Activated gamma-delta T cell treated with Interleukin-2 at 50 U/mL for 16 hours (primary cell): ENCODE measurements around the gene SUCLG2.

ENCODE experiments used
- DNase-seq: peaks from one replicate; pipeline ENCODE4 v3.0.0-alpha.2; 2020

The SUCLG2 gene

GRCh38 chr3:67495751-67496150 lies 158.7 kb downstream of the SUCLG2 start:
- DNase-seq: no peak

GRCh38 chr3:67493808-67494207 lies 160.6 kb downstream of the SUCLG2 start:
- no peak for DNase-seq

GRCh38 chr3:67490658-67491057 lies 163.8 kb downstream of the SUCLG2 start:
- no peak for DNase-seq

DNA sequence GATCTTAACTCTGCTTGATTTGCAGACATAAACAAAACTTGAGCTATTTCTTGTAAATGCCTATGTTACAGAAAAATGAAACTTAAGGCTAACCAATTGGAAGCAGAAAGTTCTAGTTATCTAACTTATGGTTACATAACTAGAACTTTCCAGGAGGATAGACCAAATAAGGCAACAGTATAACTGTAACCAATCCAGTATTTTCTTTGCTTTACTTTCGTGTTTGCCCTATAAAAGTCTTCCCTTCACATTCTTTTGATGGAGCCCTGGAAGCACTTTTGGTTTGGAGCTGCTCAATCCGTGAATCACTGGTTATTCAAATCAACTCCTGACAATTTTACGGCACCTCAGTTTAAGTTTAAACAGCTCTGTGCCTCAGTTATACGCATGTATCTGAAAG lies 164.6 kb downstream of the SUCLG2 start:
- no peak for DNase-seq

DNA sequence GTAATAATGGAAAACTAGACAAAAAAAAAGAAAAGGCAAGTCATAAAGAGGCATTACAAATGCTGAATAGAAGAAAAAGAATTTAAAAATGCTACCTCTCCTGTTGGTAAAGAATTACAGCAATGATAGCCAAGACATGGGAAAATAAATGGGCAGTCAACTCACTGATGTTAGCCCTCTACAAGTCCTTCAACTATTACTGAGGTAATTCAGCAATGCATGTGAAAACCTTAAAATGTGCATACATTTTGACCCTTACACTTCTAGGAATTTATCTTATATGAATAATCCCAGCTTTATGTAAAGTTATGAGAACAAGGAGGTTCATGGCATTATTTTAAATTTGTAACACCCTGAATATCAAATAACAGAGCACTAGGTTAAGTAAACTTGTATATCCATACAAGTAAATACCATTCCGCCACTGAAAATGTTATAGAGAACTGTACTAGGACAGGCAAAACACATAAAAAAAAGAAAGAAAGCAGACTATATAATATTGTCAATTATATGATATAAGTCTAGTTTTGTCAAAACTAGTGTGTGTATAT lies 166.8 kb downstream of the SUCLG2 start:
- DNase-seq: no peak

DNA sequence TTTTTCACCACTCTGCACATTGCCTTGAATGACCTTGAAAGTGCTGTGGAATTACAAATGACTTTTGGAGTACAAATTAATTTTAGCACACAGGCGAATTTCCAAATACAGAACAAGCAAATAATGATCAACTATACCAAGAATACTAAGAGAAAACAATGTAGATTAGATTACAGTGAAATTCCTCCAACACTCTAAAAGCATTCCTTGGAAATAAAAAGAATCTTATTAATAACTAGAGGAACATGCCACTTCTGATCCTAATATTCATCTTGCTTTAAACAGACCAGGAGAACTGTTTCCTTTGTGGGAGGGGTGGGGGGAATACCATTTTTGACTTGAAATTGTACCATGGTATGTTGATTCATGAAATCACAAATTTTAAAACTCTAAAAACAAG lies 167.5 kb downstream of the SUCLG2 start:
- no peak for DNase-seq

DNA sequence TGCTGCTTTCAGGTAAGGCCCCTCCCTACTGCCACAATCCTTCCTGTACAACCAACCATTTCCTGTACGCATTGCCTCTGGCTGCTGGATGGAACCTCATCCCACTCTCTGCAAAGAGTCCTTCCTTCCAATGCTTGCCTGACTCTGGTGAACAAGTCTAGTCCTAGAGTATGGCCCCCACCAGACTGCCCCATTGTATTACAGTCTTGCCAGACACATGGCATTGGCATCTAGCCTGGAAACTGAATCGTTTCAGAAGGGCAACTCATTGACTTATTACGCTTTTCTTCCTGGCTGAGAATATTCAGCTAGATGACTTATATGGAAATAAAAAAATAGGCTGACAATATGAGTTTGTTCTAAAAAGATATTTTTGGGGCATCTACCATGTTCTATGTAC lies 170.3 kb downstream of the SUCLG2 start:
- DNase-seq: no peak

DNA sequence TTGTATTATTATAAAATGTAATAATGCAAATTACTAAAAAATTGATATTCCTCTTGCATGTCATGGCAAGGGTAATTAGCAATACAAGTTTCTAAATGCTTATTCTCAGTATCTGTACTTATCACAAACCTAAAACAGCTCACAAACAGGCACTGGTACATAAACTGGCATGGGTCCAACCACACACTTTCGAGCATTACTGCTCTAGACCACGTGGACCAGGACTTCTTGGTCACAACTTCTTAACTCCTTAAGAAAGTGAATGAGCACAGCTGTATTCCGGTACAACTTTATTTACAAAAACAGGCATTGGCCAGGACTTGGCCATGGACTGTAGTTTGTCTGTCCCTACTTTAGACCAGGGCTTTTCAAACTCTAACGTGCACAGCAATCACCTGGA lies 173.3 kb downstream of the SUCLG2 start:
- DNase-seq: no peak

DNA sequence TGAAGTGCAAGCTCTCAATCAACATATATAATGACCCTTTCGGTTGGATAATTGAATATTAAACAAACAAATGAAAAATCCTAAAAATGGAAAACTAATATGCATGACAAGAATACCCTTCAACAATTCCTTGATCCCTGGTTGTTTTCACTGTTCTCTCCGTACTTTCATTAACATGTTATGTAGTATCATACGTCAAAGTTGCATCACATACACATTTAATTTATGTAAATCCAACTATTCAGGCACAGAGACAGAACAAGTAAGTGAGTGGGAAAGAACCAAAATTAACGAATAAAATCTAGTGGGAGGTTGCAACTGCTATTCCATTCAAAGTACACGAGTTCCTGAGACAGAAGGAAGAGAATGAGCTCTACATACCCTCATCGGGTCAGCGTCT lies 176.0 kb downstream of the SUCLG2 start:
- DNase-seq: no peak

DNA sequence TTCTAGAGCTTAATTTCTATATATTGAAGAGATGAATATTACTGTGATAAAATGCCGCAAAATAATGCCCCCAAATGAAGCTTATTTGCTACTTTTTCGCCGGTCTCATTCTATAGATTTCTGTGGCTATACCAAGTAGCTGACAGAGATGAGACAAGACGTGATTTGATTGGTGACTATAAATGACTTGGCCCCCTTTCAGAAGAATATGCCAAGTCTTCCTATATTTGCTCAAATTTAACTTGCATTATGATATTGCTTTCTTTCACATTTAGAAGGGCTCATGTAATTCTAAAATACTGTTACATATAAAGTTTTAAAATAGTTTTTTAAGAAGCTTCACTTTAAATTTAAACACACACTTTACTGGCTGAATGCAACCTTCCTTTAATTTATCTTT lies 180.1 kb downstream of the SUCLG2 start:
- no peak for DNase-seq

DNA sequence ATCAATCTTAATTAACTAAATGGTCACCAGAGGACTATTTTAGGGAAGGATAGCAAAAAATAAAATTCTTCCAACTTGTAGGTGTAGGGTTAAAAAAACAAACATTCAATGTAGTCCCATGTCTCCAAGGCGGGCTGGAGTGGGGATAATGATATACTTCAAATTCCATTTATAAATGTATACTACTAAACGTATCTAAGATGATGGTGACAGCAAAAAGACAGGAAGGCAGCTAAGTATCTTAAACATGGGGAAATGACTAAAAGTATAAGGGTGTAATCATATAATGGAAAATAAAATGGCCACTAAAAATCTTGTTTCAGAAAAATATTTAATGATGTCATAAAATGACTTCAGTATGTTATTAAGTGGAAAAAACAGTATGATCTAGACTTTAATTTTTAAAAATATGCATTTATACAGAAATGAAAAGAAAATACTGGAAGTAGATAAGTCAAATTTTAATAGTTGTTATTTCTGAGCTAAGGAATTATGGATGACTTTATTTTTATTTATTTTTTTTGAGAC lies 181.7 kb downstream of the SUCLG2 start:
- DNase-seq: no peak

GRCh38 chr3:67470207-67470606 lies 184.2 kb downstream of the SUCLG2 start:
- no peak for DNase-seq

DNA sequence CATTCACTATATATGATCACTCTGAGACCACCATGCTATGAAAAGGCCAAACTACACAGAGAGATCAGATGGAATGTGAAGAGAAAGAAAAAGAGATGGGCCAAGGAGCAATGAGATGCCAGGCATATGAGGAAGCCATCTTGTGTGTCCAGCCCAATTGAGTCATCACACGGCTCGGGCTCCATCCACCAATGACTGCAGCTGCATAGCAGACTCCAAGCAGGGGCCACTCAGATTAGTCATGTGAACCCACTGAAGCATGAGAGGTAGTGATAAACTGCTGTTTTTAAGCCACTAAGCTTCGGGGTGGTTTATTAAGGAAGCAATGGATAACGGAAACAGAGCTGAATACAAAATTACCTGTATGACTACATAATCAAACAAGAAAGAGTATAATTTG lies 185.9 kb downstream of the SUCLG2 start:
- no peak for DNase-seq

- DNase-seq: no peak
These were observed 190.8 kb downstream of the SUCLG2 start for GRCh38 chr3:67463656-67464055.

GRCh38 chr3:67462187-67462586 lies 192.2 kb downstream of the SUCLG2 start:
- no peak for DNase-seq

DNA sequence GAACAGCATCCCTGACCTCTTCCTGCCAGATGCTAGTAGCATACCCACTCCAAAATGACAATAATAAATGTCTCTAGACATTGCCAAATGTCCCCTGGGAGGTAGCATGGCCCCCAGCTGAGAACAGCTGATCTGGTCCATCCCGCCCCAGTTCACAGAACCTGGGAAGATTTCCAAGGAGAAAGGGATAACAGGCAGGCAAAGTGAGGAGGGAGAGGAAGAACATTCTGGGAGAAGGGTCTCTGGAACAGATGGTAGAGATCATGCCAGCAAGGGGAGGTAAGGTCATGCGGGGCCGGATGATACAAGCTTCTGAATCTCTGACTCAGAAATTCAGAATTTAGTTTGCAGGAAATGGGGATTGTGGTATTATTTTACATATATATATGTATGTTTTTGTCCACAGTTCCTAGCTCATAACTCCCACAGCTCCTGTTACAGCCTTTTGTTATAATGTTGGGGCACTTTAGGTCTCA lies 192.7 kb downstream of the SUCLG2 start:
- DNase-seq: no peak

- no peak for DNase-seq
These were observed 193.4 kb downstream of the SUCLG2 start for GRCh38 chr3:67460841-67461510.

DNA sequence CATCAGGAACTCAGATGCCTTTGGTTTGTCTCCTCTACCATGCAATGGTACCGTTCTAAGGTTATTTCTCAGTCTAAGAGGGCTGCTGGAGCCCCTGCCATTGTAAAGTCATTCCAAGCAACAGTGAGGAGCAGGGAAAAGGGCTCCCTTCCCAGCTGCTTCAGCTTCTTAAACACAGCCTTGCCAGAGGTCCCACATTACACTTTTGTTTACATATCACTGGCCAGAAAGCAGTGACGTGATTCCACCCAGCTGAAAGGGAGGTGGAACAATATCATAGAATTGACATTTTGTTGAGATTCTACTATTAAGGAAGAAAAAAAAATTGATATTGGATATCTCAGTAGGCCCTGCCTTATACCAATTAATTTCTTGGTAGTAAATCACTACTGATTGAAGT lies 194.6 kb downstream of the SUCLG2 start:
- DNase-seq: no peak

DNA sequence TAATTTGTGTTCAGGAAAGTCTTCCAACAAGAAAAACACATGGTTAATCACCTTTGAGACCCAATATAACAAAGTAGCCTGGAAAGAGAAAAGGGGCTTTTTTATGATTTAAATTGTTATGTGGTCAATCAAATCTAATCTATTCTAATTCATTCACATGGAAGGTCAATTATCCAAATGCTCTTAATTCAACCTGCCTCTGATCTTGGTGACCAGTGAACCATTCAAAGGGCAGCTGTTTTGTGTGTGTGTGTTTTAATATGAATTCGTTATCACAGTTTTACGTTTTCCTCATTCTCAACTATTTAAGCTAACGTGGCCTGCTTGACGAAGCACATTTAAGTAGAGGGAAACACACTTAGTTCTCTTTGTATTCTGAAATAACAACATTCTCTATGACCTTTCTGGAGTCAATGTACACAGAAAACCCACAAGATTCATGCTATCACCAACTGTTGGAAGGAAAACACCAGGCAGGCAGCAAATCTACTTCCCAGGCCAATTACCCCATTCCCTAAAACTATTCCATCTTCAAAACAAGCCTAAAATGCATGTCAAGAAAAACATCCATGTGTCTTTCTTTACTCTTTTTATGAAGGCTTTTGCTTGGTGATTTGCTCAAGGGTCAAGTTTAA lies 195.4 kb downstream of the SUCLG2 start:
- no peak for DNase-seq

GRCh38 chr3:67458408-67458807 lies 196.0 kb downstream of the SUCLG2 start:
- DNase-seq: no peak

DNA sequence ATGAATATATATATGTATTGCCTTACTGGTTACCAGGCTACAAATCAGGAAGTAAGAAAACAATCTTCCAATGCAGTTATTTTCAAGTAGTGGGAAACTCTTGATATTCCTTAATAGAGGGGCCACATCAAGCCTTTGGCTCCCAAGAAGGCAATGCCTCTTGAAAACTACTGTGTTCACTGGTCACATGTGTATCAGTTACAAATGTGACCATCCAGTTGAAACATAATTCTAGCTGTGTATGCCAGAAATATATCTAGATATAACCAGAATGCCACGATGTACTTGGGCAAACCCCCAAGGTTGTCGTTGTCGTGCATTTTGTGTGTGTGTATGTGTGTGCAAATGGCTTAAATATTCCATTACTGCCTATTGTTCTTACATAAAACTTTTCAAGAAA lies 200.8 kb downstream of the SUCLG2 start:
- no peak for DNase-seq

- no peak for DNase-seq
These were observed 204.3 kb downstream of the SUCLG2 start for GRCh38 chr3:67450153-67450552.

- DNase-seq: no peak
These were observed 207.0 kb downstream of the SUCLG2 start for GRCh38 chr3:67447393-67447792.

GRCh38 chr3:67437789-67438188 lies 216.6 kb downstream of the SUCLG2 start:
- no peak for DNase-seq
